ENCODE measurements around the gene DNAJC30.

DNA sequence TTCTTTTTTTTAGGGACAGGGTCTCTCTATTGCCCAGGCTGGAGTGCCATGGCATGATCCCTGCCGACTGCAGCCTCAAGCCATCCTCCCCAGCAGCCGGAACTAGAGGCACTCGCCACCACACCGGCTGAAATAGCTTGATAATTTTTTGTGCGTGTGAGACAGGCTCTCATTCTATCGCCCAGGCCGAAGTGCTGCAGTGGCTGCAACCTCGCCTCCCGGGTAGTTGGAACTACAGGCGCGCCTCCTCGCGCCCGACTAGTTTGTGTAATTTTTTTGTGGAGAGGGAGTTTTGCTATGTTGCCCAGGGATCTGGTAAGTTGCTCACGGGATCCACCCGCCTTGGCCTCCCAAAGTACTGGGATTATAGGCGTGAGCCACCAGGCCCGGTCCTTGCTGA lies 2.1 kb upstream of the DNAJC30 start:
- TF ChIP-seq ELK1 (IDR thresholded peaks at IDR 0.05; ENCODE audit: low read depth, low read length) (no peak), ZNF24 (IDR thresholded peaks at IDR 0.05) (no peak), SREBF2 (IDR thresholded peaks at IDR 0.05; ENCODE audit: low read length) (no peak), SIN3A (IDR thresholded peaks at IDR 0.05; ENCODE audit: low read depth, low read length) (no peak), ZZZ3 (IDR thresholded peaks at IDR 0.05; ENCODE audit: control insufficient read depth, insufficient read length, low read depth) (no peak), ZNF217 (IDR thresholded peaks at IDR 0.05) (no peak), NFYA (IDR thresholded peaks at IDR 0.05; ENCODE audit: borderline replicate concordance, low read depth, low read length) (no peak), TCF3 (IDR thresholded peaks at IDR 0.05; ENCODE audit: borderline replicate concordance, insufficient read depth, low read depth, low read length) (no peak)
- TF ChIP-seq, protein P1, sequence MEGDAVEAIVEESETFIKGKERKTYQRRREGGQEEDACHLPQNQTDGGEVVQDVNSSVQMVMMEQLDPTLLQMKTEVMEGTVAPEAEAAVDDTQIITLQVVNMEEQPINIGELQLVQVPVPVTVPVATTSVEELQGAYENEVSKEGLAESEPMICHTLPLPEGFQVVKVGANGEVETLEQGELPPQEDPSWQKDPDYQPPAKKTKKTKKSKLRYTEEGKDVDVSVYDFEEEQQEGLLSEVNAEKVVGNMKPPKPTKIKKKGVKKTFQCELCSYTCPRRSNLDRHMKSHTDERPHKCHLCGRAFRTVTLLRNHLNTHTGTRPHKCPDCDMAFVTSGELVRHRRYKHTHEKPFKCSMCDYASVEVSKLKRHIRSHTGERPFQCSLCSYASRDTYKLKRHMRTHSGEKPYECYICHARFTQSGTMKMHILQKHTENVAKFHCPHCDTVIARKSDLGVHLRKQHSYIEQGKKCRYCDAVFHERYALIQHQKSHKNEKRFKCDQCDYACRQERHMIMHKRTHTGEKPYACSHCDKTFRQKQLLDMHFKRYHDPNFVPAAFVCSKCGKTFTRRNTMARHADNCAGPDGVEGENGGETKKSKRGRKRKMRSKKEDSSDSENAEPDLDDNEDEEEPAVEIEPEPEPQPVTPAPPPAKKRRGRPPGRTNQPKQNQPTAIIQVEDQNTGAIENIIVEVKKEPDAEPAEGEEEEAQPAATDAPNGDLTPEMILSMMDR (IDR thresholded peaks at IDR 0.05 in 2 of 3, conservative IDR thresholded peaks at IDR 0.05 in 1 of 3; ENCODE audit: control insufficient read depth in 2 of 3, extremely low read depth in 1 of 3, insufficient read depth in 1 of 3, low read depth in 3 of 3, low read length in 3 of 3): no peak
- TF ChIP-seq, protein P2, sequence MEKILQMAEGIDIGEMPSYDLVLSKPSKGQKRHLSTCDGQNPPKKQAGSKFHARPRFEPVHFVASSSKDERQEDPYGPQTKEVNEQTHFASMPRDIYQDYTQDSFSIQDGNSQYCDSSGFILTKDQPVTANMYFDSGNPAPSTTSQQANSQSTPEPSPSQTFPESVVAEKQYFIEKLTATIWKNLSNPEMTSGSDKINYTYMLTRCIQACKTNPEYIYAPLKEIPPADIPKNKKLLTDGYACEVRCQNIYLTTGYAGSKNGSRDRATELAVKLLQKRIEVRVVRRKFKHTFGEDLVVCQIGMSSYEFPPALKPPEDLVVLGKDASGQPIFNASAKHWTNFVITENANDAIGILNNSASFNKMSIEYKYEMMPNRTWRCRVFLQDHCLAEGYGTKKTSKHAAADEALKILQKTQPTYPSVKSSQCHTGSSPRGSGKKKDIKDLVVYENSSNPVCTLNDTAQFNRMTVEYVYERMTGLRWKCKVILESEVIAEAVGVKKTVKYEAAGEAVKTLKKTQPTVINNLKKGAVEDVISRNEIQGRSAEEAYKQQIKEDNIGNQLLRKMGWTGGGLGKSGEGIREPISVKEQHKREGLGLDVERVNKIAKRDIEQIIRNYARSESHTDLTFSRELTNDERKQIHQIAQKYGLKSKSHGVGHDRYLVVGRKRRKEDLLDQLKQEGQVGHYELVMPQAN (conservative IDR thresholded peaks at IDR 0.05): no peak
